K562 (cell line): Measurements from ENCODE around the gene WNT3.

Source experiments
- BHLHE40 ChIP-seq: IDR thresholded peaks from 2 replicates; pipeline ENCODE4 v1.6.1; 2011; ENCODE audit warnings: low read length, improper control_type of control experiment
- DACH1 ChIP-seq: fragments of 450-650 bp; IDR thresholded peaks from 2 replicates; pipeline ENCODE4 v1.6.1; 2018; ENCODE audit not compliant: partially characterized antibody
- ETS2 ChIP-seq: IDR thresholded peaks from 2 replicates; pipeline ENCODE4 v1.6.1; 2016; ENCODE audit warnings: borderline replicate concordance, missing genetic modification characterization, mild to moderate bottlenecking, moderate library complexity, missing compliant biosample characterization; ENCODE audit not compliant: poor library complexity, severe bottlenecking
- MTA1 ChIP-seq: fragments of 450-650 bp; IDR thresholded peaks from 2 replicates; pipeline ENCODE4 v1.6.1; 2017; ENCODE audit warnings: borderline replicate concordance
- RCOR1 ChIP-seq, 2 experiments: IDR thresholded peaks; 2 replicates each; pipeline ENCODE4 v1.6.1; 2012; ENCODE audit warnings: low read depth in 2 of 2, low read length in 2 of 2, borderline replicate concordance in 1 of 2, improper control_type of control experiment in 1 of 2
- TF ChIP-seq, protein P1 (sequence below): fragments of 250-450 bp; sonication (Bioruptor Pico); IDR thresholded peaks from 2 replicates; pipeline ENCODE4 v1.5.0; 2022; ENCODE audit warnings: mild to moderate bottlenecking

DNA sequence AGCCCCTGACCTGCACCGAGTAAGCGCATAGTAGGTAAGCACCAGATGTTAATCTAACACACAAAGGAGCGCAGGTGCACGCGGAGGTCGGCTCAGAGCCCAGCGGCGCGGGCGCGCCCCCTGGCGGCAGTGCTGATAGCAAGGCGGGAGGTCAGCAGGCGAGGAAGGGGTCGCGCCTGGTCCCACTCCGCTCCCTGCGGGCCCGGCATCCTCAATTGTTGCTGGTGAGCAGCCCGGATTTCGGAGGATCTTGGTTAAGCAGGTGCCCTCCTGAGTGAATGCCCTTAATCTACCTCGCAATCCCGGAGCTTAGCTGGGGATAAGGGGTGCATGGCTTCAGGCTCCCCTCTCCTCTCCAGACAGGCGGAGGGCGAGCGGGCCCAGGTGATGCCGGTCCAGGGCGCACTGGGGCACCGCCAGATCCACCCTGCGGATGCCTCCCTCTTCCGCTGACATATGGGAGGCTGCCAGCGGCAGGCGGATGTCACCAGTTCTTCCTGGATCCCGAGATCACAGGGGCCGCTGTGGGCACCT, 4.0 kb upstream of the WNT3 start:
- TF ChIP-seq MTA1 (no peak), BHLHE40 (no peak), ETS2 (no peak), DACH1 (no peak), RCOR1 (IDR thresholded peaks at IDR 0.05; ENCODE audit: borderline replicate concordance in 1 of 2, low read depth in 2 of 2, low read length in 2 of 2) (peak in 1 of 2 experiments; percentile 67; a peak in 3 of 4 replicates)
- TF ChIP-seq, protein P1, sequence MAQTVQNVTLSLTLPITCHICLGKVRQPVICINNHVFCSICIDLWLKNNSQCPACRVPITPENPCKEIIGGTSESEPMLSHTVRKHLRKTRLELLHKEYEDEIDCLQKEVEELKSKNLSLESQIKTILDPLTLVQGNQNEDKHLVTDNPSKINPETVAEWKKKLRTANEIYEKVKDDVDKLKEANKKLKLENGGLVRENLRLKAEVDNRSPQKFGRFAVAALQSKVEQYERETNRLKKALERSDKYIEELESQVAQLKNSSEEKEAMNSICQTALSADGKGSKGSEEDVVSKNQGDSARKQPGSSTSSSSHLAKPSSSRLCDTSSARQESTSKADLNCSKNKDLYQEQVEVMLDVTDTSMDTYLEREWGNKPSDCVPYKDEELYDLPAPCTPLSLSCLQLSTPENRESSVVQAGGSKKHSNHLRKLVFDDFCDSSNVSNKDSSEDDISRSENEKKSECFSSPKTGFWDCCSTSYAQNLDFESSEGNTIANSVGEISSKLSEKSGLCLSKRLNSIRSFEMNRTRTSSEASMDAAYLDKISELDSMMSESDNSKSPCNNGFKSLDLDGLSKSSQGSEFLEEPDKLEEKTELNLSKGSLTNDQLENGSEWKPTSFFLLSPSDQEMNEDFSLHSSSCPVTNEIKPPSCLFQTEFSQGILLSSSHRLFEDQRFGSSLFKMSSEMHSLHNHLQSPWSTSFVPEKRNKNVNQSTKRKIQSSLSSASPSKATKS (CRISPR knock-in tag) = no peak
